ENCODE results near the gene KCNIP2. TPM values are rescaled to one million over a fixed set of nuclear protein-coding genes. Genes with fewer than 3 reads are reported as not detected.

Gene KCNIP2
- total RNA-seq, 4 donors from 2014 or later, result 3.5 to 11.6 (median 5.5) TPM

GRCh38 chr10:101840102-101840684 lies 3.4 kb downstream of the KCNIP2 start:
- Histone ChIP-seq H3K4me3 (peak overlapping the region; percentile 28 to 50 (median 49)), H3K9me3 (no peaks in the 10 kb centered on the region), H3K27ac (peak overlapping the region in 1 of 4 donors; percentile 28), H3K27me3 (no peaks in the 10 kb centered on the region), H3K4me1 (peaks cover 3 to 30% (median 9%) of the 10 kb centered on the region in 4 donors), H3K36me3 (no peaks in the 10 kb centered on the region)
- TF ChIP-seq POLR2A (IDR thresholded peaks at IDR 0.05) (no peak), CTCF (IDR thresholded peaks at IDR 0.05) (no peak)
- DNase-seq, result no peak

DNA sequence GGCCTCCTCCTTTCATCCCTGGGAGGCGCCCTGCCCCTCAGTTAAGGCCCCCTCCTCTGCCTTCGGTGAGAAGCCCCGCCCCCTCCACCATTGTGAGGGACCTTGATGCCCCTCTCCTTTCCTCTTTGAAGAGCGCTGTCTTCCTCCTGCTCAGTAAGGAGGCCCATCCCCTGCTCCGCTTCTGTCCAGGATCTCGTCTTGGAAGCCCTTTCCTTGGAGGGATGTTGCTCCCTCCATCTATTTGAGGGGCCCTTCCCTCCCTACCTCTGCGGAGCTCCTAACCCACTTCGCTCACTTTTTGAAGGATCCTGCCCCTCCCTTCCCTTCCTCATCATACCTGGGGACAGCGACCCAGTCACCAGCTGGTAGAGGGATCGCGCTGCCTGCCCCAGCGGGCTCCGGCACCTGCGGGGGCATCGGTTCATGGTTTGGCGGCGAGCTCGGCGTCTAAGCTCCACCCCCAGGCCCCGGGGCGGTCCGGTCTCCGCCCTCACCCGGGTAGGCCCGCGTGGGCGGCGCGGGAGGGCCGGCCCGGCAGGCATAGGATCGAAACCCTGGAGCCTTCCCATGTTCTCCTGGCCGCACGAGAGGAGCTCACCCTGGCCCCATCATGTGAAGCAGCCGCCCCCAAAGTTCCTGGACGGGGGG lies 4.1 kb downstream of the KCNIP2 start:
- H3K27ac ChIP-seq, result peak overlapping the region in 1 of 4 donors; percentile 28
- DNase-seq, result peak; percentile 63 to 77 (median 63)
- no peak for TF ChIP-seq CTCF (IDR thresholded peaks at IDR 0.05)
- no peak for TF ChIP-seq POLR2A (IDR thresholded peaks at IDR 0.05)
- H3K36me3 ChIP-seq, result no peaks in the 10 kb centered on the region
- peaks cover 3 to 30% (median 9%) of the 10 kb centered on the region in 4 donors for H3K4me1 ChIP-seq
- H3K9me3 ChIP-seq, result no peaks in the 10 kb centered on the region
- peak overlapping the region; percentile 28 to 50 (median 49) for H3K4me3 ChIP-seq
- no peaks in the 10 kb centered on the region for H3K27me3 ChIP-seq

- H3K4me1 ChIP-seq, result peaks cover 3 to 29% (median 11%) of the 10 kb centered on the region in 4 donors
- TF ChIP-seq CTCF (IDR thresholded peaks at IDR 0.05), result no peak
- TF ChIP-seq POLR2A (IDR thresholded peaks at IDR 0.05), result no peak
- no peaks in the 10 kb centered on the region for H3K9me3 ChIP-seq
- no peak overlapping the region for H3K27ac ChIP-seq
- no peak for DNase-seq
- no peaks in the 10 kb centered on the region for H3K27me3 ChIP-seq
- no peak overlapping the region for H3K4me3 ChIP-seq
- H3K36me3 ChIP-seq, result no peaks in the 10 kb centered on the region
Observed at GRCh38 chr10:101839002-101839401, 4.6 kb downstream of the KCNIP2 start.

GRCh38 chr10:101838416-101838970 lies 5.1 kb downstream of the KCNIP2 start:
- Histone ChIP-seq H3K27ac (no peak overlapping the region), H3K9me3 (no peaks in the 10 kb centered on the region), H3K4me3 (no peak overlapping the region), H3K4me1 (peaks cover 3 to 25% (median 11%) of the 10 kb centered on the region in 4 donors), H3K36me3 (no peaks in the 10 kb centered on the region), H3K27me3 (no peaks in the 10 kb centered on the region)
- no peak for TF ChIP-seq POLR2A (IDR thresholded peaks at IDR 0.05)
- TF ChIP-seq CTCF (IDR thresholded peaks at IDR 0.05), result no peak
- DNase-seq, result peak in 1 of 3 donors; percentile 25

DNA sequence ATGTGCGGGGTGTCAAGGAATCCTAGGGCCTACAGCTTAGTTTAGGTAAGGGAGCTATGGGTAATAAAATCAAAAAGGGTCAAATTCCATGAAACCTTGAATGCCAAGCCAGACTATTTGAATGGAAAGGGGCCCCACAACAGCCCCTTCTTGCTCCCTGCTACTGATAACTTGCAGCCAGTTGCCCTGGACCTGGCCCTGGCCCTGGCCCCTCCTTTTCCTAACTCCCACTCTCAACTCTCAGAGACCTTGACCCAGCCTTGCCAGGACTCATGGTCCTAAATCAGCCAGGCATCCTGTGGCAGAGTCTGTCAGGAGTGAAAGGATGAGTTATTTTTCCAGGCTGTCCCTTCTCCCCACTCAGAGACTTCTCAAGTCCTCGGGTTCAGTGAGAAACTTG lies 5.9 kb downstream of the KCNIP2 start:
- H3K4me3 ChIP-seq, result no peak overlapping the region
- H3K36me3 ChIP-seq, result no peaks in the 10 kb centered on the region
- peak in 1 of 3 donors; percentile 41 for DNase-seq
- H3K9me3 ChIP-seq, result no peaks in the 10 kb centered on the region
- TF ChIP-seq POLR2A (IDR thresholded peaks at IDR 0.05), result no peak
- H3K27ac ChIP-seq, result no peak overlapping the region
- H3K27me3 ChIP-seq, result no peaks in the 10 kb centered on the region
- H3K4me1 ChIP-seq, result peaks cover 3 to 25% (median 11%) of the 10 kb centered on the region in 4 donors

GRCh38 chr10:101835362-101835761 lies 8.2 kb downstream of the KCNIP2 start:
- peak in 1 of 3 donors; percentile 26 for DNase-seq
- Histone ChIP-seq H3K27ac (no peak overlapping the region), H3K4me1 (peaks cover 0 to 19% (median 13%) of the 10 kb centered on the region in 4 donors), H3K36me3 (no peaks in the 10 kb centered on the region), H3K4me3 (no peak overlapping the region), H3K27me3 (no peaks in the 10 kb centered on the region), H3K9me3 (no peaks in the 10 kb centered on the region)
- no peak for TF ChIP-seq POLR2A (IDR thresholded peaks at IDR 0.05)
- TF ChIP-seq CTCF (IDR thresholded peaks at IDR 0.05), result no peak

Data from Peyer's patch (tissue), 4 donors.